ACC112 (cell line): ENCODE measurements around the gene DIAPH2.
A peak's percentile ranks its signal among the peaks of the same experiment; 100 is the strongest.

ENCODE experiments used
- H2AFZ ChIP-seq: fragments of 200-600 bp; sonication (generic); one replicate; pipeline ENCODE4 v1.6.0; 2017; ENCODE audit warnings: antibody characterized with exemption, low read length; ENCODE audit not compliant: unreplicated experiment
- H3K27ac ChIP-seq: fragments of 200-600 bp; sonication (generic); 2 replicates; pipeline ENCODE4 v1.5.1; 2014; ENCODE audit warnings: low read depth, mild to moderate bottlenecking, antibody characterized with exemption, low read length, moderate library complexity
- H3K27me3 ChIP-seq: fragments of 200-600 bp; sonication (generic); 2 replicates; pipeline ENCODE4 v1.6.1; 2014; ENCODE audit warnings: mild to moderate bottlenecking, antibody characterized with exemption, low read length, moderate library complexity, mixed read lengths; ENCODE audit not compliant: insufficient read depth
- H3K36me3 ChIP-seq: fragments of 200-600 bp; sonication (generic); 2 replicates; pipeline ENCODE4 v1.6.1; 2016; ENCODE audit warnings: mild to moderate bottlenecking, antibody characterized with exemption, low read length, moderate library complexity, mixed read lengths; ENCODE audit not compliant: insufficient read depth
- H3K4me1 ChIP-seq: fragments of 200-600 bp; sonication (generic); one replicate; pipeline ENCODE4 v1.6.1; 2016; ENCODE audit warnings: low read length, mixed read lengths; ENCODE audit not compliant: insufficient read depth, unreplicated experiment, control insufficient read depth
- H3K4me3 ChIP-seq: fragments of 200-600 bp; sonication (generic); 2 replicates; pipeline ENCODE4 v1.5.1; 2014; ENCODE audit warnings: mild to moderate bottlenecking, low read depth, low read length
- H3K79me2 ChIP-seq: fragments of 200-600 bp; sonication (generic); one replicate; pipeline ENCODE4 v1.6.0; 2016; ENCODE audit warnings: low read length; ENCODE audit not compliant: control insufficient read depth, unreplicated experiment, insufficient read depth

The DIAPH2 gene

DNA sequence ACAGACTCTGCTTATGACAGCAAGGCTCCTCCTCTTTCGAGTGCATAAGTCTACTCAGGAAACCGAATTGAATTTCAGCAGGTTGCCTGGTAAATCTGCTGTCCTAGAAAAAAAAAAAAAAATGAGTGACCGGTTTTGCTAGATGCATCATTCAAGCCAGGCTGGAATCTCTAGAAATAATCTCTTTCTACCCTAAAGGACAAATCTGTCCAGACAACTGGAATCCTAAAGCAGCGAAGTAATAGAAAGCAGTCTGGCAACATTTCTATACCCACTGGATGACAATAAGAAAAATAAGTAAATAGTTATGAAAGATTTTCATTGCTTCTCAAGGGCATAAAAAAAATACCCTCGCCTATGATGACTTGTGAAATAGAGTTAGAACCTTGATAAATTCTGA lies 902.5 kb downstream of the DIAPH2 start:
- Histone ChIP-seq H3K4me1 (no peaks in the 10 kb centered on the region), H3K79me2 (no peaks in the 10 kb centered on the region), H3K36me3 (no peaks in the 10 kb centered on the region), H3K27me3 (no peaks in the 10 kb centered on the region), H3K4me3 (no peak overlapping the region), H3K27ac (no peak overlapping the region), H2AFZ (no peak overlapping the region)

DNA sequence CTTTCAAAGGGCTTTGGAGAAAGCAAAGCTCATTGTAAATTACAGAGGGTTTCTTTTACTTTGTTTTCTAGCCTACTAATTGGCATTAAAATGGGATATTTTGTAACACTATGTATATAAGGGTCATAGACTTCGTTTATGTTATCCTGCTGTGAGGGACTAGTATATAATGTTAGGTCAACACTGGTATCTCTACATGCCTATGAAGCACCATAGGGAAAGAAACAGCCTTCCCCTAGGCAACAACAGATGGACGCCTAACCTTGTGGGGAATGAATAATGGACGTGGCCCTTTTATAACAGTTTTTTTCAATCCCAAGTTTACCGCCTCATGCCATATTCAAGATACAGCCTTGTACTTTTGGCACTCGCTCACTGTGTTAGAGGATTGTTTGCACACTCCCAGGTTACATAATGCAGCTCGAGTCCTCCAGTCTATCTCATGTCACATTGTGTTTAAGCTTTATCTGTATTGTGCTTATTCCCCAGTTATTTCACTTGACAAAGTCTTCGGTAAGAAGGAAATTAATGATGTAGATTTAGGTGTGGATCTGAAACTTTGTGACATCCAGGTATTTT lies 910.1 kb downstream of the DIAPH2 start:
- Histone ChIP-seq H3K79me2 (no peaks in the 10 kb centered on the region), H2AFZ (no peak overlapping the region), H3K36me3 (no peaks in the 10 kb centered on the region), H3K4me3 (no peak overlapping the region), H3K27me3 (no peaks in the 10 kb centered on the region), H3K4me1 (no peaks in the 10 kb centered on the region), H3K27ac (no peak overlapping the region)

- no peak overlapping the region for H3K4me3 ChIP-seq
- H3K79me2 ChIP-seq, result no peaks in the 10 kb centered on the region
- H3K27me3 ChIP-seq, result no peaks in the 10 kb centered on the region
- H3K4me1 ChIP-seq, result no peaks in the 10 kb centered on the region
- no peaks in the 10 kb centered on the region for H3K36me3 ChIP-seq
- H2AFZ ChIP-seq, result no peak overlapping the region
- H3K27ac ChIP-seq, result no peak overlapping the region
Observed at GRCh38 chrX:97597954-97598353, 913.3 kb downstream of the DIAPH2 start.

DNA sequence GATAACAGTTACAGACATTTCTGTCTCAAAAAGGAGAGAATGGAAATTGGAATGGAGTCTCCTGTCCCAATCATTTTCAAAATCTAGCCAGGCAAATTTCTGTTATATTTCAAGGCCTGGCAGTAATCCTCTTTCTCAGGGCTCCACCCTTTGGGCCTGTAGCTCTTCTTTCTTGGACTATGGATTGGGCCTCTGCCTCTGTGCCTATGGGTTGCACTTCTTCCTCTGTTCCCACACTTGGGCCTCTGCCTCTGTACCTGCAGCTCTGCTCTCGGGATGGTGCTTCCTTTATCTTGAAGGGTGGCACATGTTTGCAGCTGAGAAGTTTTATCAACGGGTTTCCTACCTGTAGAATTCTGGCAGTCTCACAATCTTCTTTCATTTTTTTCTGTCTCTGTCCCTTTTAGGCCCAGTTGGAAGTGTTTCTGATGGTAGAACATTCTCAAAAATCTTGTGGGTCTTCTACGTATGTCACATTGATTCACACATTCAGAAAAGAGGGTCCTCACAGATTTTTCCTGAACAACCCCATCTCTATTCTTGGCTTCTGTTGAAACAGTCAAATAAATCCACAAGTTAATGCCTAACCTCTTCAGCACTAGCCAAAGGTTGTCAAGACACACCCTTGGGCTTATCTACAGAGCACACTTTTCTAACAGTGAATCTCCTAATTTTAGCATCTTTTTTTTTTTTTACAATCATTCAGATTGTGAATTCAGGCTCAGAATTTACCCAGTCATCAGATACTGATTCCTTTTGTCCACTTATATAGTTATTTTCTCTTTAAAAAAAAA lies 918.0 kb downstream of the DIAPH2 start:
- Histone ChIP-seq H3K79me2 (no peaks in the 10 kb centered on the region), H3K27ac (no peak overlapping the region), H3K36me3 (no peaks in the 10 kb centered on the region), H3K4me1 (no peaks in the 10 kb centered on the region), H2AFZ (no peak overlapping the region), H3K27me3 (no peaks in the 10 kb centered on the region), H3K4me3 (no peak overlapping the region)

DNA sequence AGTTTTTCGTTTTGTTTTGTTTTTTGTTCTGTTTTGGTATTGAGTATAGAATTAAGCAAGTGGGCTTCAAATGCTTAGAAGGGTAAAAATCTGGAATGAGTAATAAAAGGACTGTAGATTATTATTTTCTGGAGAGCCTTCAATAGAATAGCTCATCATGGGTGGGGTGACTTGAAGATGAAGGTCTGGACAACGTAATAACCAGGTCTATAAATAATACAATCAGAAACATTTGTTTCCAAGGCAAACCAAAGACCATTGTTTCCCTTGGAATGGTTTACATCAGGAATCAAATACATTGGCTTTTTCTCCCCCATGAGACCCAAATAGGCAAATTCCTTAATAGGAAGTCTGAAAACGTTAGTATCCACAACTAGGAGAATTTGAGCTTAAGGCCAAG lies 920.6 kb downstream of the DIAPH2 start:
- Histone ChIP-seq H2AFZ (no peak overlapping the region), H3K4me3 (no peak overlapping the region), H3K79me2 (no peaks in the 10 kb centered on the region), H3K4me1 (no peaks in the 10 kb centered on the region), H3K36me3 (no peaks in the 10 kb centered on the region), H3K27me3 (no peaks in the 10 kb centered on the region), H3K27ac (no peak overlapping the region)

GRCh38 chrX:97609357-97609756 lies 924.7 kb downstream of the DIAPH2 start:
- Histone ChIP-seq H2AFZ (no peak overlapping the region), H3K4me1 (no peaks in the 10 kb centered on the region), H3K36me3 (no peaks in the 10 kb centered on the region), H3K4me3 (no peak overlapping the region), H3K27me3 (no peaks in the 10 kb centered on the region), H3K27ac (no peak overlapping the region), H3K79me2 (no peaks in the 10 kb centered on the region)

GRCh38 chrX:97609938-97610337 lies 925.3 kb downstream of the DIAPH2 start:
- no peak overlapping the region for H3K27ac ChIP-seq
- no peaks in the 10 kb centered on the region for H3K4me1 ChIP-seq
- no peak overlapping the region for H3K4me3 ChIP-seq
- no peak overlapping the region for H2AFZ ChIP-seq
- no peaks in the 10 kb centered on the region for H3K27me3 ChIP-seq
- no peaks in the 10 kb centered on the region for H3K36me3 ChIP-seq
- H3K79me2 ChIP-seq, result no peaks in the 10 kb centered on the region

- Histone ChIP-seq H3K27ac (peak overlapping the region; percentile 2; the same call in 1 of the 2 replicates), H3K4me1 (peaks cover 10% of the 10 kb centered on the region), H3K79me2 (no peaks in the 10 kb centered on the region), H3K36me3 (no peaks in the 10 kb centered on the region), H3K27me3 (no peaks in the 10 kb centered on the region), H2AFZ (peak overlapping the region; percentile 83), H3K4me3 (no peak overlapping the region)
Observed at GRCh38 chrX:97616883-97617530, 932.4 kb downstream of the DIAPH2 start.

GRCh38 chrX:97619499-97619898 lies 934.9 kb downstream of the DIAPH2 start:
- peaks cover 10% of the 10 kb centered on the region for H3K4me1 ChIP-seq
- H3K79me2 ChIP-seq, result no peaks in the 10 kb centered on the region
- no peak overlapping the region for H2AFZ ChIP-seq
- no peak overlapping the region for H3K4me3 ChIP-seq
- no peaks in the 10 kb centered on the region for H3K27me3 ChIP-seq
- no peaks in the 10 kb centered on the region for H3K36me3 ChIP-seq
- H3K27ac ChIP-seq, result no peak overlapping the region

DNA sequence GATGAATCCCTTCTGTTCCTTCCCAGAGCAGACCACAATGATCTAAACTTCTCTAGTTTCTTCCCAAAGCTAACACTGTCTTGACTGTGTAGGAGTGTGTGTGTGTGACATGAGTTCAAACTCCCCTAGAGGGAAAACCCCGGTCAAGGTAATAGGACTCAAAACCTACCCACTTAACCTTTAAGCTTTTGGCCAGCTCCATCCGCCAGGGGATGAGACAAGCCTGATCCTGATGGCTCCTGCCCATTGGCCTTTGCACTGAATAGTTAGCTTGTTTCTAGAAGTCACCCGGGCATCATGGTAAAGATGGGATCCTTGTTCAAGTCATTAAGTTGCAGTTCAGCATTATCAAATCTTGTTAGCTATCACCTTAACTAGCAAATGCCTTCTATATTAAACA lies 937.5 kb downstream of the DIAPH2 start:
- H3K36me3 ChIP-seq, result no peaks in the 10 kb centered on the region
- H2AFZ ChIP-seq, result no peak overlapping the region
- no peak overlapping the region for H3K27ac ChIP-seq
- peaks cover 4% of the 10 kb centered on the region for H3K4me1 ChIP-seq
- no peaks in the 10 kb centered on the region for H3K79me2 ChIP-seq
- H3K27me3 ChIP-seq, result no peaks in the 10 kb centered on the region
- H3K4me3 ChIP-seq, result no peak overlapping the region

GRCh38 chrX:97628326-97628725 lies 943.7 kb downstream of the DIAPH2 start:
- H3K27me3 ChIP-seq, result no peaks in the 10 kb centered on the region
- no peak overlapping the region for H3K27ac ChIP-seq
- H3K36me3 ChIP-seq, result no peaks in the 10 kb centered on the region
- no peak overlapping the region for H2AFZ ChIP-seq
- H3K4me3 ChIP-seq, result no peak overlapping the region
- H3K4me1 ChIP-seq, result no peaks in the 10 kb centered on the region
- no peaks in the 10 kb centered on the region for H3K79me2 ChIP-seq
